ENCODE measurements around the gene POU2AF2.

DNA sequence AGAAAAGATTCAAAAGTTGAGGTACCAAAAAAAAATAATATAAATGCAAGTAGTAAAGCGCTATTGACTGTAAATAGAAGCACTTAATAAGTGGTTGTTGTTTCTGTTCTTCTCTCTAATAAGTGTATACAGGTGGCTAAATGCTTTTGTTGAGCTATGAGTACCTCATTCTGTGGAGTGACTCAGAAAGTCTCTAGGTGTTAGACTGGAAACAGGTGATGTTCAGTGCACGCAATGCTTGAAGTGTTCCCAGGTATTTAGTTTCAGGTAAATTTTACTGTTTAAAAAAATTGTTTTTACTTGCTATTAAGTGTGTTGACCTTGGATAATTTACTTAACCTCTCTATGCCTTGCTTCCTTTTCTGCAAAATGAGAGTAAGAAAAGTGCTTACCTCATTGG is 77.0 kb downstream of the POU2AF2 start:
- TF ChIP-seq, protein P1, sequence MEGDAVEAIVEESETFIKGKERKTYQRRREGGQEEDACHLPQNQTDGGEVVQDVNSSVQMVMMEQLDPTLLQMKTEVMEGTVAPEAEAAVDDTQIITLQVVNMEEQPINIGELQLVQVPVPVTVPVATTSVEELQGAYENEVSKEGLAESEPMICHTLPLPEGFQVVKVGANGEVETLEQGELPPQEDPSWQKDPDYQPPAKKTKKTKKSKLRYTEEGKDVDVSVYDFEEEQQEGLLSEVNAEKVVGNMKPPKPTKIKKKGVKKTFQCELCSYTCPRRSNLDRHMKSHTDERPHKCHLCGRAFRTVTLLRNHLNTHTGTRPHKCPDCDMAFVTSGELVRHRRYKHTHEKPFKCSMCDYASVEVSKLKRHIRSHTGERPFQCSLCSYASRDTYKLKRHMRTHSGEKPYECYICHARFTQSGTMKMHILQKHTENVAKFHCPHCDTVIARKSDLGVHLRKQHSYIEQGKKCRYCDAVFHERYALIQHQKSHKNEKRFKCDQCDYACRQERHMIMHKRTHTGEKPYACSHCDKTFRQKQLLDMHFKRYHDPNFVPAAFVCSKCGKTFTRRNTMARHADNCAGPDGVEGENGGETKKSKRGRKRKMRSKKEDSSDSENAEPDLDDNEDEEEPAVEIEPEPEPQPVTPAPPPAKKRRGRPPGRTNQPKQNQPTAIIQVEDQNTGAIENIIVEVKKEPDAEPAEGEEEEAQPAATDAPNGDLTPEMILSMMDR (IDR thresholded peaks at IDR 0.05; ENCODE audit: low read depth, low read length, poor library complexity, severe bottlenecking) = no peak
- no peak for TF ChIP-seq EZH2phosphoT487 (IDR thresholded peaks at IDR 0.05; ENCODE audit: borderline replicate concordance, low read length)
